Vein endothelial cell (primary cell): Measurements from ENCODE around the gene MYLK2. TPM values are rescaled to one million over a fixed set of nuclear protein-coding genes. Genes with fewer than 3 reads are reported as not detected.

Experiments
- small RNA-seq: library from RNA; depleted of rRNA; stranded (forward); fragments of <200 nt; gene quantifications from one replicate; pipeline ENCODE3, GENCODE V24; 2012
- total RNA-seq: library from RNA; depleted of rRNA; stranded (reverse); fragments of >200 nt; gene quantifications from 2 replicates; pipeline ENCODE4 v1.2.3, GENCODE V29; 2012

The MYLK2 gene
- 2.9 and 8.5 TPM in 2 replicates for total RNA-seq

DNA sequence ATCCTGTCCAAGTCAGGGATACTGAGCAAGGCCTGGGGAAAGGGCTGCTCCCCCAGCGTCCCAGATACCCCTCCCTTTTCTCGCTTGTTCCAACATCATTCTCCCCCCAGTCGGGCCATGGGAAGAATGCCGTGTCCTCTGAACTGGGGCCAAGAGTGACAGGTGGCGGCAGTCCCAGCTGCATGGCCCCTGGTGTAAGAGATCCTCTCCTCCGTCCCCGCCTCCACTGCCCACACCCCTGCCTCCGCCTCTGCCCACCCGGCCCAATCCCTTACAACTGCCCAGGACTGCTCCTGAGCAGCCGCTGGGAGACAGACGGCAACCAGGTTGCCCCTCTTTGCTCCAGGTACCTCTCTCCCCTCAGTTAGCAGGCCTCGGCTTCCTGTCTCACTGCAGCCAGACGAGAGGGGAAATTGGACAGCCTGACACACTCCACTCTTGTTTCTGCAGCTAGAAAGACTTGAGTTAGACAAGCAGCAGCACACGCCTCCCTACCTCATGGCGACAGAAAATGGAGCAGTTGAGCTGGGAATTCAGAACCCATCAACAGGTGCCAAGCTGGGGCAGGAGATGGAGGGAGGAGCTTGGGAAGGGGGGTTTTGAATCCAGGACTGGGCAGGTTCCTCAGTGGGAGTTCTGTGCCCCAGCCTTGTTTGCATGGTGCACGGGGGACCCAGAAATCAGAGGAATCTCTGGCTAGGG, at the start of gene MYLK2:
TSS of gene MYLK2 (plus strand) at position 274 of the 702 bp plus-strand sequence. CDS start at position 499, 225 bp downstream.

DNA sequence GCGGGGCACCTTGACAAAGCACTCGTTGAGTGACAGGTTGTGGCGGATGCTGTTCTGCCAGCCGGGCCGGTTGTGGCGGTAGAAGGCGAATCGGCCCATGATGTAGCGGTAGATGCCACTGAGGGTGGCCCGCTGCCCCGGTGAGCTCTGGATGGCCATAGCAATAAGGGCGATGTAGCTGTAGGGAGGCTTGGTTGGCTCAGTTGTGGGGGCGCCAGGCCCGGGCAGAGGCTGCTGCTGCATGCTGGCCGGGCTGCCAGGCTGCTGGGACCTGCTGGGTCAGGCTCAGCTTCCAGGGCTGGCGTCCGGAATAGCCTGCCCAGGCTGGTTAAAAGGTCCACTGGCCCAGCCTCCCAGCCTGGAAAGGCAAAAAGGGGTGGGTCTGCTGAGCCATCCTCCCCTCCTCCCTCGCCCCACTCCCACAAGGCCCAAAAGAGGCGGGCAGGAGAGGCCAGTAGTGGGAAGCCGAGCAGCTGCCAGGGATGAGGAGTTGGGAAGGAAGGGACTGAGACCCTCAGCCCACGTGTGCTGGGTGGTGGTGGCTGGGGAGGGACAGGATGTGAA, 26.2 kb downstream of the MYLK2 start, which contains the start of gene FOXS1:
TSS of gene FOXS1 (minus strand) at position 305 of the 564 bp plus-strand sequence. CDS start at position 243, 62 bp downstream.

DNA sequence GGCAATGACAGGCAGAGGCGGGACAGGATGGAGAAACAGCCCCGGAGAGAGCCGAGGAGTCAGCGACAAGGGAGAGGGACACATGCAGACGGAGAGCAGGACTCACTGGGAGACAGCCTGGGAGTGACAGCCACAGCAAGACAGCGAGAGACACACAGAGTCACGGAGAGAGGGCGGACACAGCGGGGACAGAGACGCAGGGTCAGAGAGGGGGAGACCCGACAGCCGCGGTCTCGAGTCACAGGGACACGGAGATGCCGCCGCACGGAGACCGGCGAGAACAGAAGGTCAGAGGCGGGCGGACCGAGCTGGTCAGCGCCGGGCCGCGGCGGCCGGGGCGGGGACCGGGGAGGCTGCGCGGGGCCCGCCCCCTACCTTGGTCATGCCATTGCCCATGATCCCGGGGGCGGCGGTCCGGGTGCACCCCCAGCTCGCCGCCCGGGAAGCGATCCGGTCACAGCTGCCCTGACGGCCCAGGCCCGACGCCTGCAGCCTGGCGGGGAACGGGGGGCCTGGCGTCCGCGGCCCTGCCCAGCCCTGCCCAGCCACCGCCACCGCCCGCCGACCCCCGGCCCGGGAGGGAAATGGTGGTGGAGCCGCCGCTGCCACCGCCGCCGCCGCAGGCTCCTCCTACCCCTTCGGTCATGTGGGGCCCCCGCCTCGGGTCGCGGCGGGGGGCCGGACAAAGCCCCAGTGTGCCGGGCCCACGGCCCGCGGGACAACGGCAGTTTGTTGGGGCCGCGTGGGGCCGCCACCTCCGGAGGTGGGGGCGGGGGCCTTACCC, 51.0 kb downstream of the MYLK2 start, which contains the start of the genes DUSP15 and TTLL9:
TSS of gene DUSP15 (minus strand) at position 586 of the 784 bp plus-strand sequence. CDS start at position 396, 190 bp downstream.
TSS of gene TTLL9 (plus strand) at position 693 of the 784 bp plus-strand sequence. CDS start 493 bp downstream, outside the sequence.

Small RNAs within 50 kb of the gene (small RNA-seq; reads per million reads assigned to genes)
- not detected for gene AL160175.1

Other genes with a start within 250 kb of the MYLK2 start
- 251 and 348 TPM in 2 replicates for gene ID1, start 214.1 kb upstream of the MYLK2 start, total RNA-seq
- not detected in 2 replicates for gene COX4I2, start 181.4 kb upstream of the MYLK2 start, total RNA-seq
- gene BCL2L1, start 96.5 kb upstream of the MYLK2 start, total RNA-seq = 153 TPM in 2 replicates
- 40.5 and 68.8 TPM in 2 replicates for gene TPX2, start 80.1 kb upstream of the MYLK2 start, total RNA-seq
- gene FOXS1, start 26.2 kb downstream of the MYLK2 start, total RNA-seq = 0.48 and 1.3 TPM in 2 replicates
- 0.19 and 0.65 TPM in 2 replicates for gene DUSP15, start 51.2 kb downstream of the MYLK2 start, total RNA-seq
- under 0.01 and 0.10 TPM in 2 replicates for gene TTLL9, start 51.3 kb downstream of the MYLK2 start, total RNA-seq
- 3.9 and 4.1 TPM in 2 replicates for gene PDRG1, start 132.7 kb downstream of the MYLK2 start, total RNA-seq
- gene XKR7, start 148.8 kb downstream of the MYLK2 start, total RNA-seq = not detected in 2 replicates
- gene CCM2L, start 191.1 kb downstream of the MYLK2 start, total RNA-seq = 14.9 and 16.7 TPM in 2 replicates
- 0.33 TPM in 1 of 2 replicates, not detected in the other for gene HCK, start 232.9 kb downstream of the MYLK2 start, total RNA-seq